Esophagus mucosa (tissue), 1 donor: ENCODE results near the gene USP21. TPM values are rescaled to one million over a fixed set of nuclear protein-coding genes. Genes with fewer than 3 reads are reported as not detected.

Experiments
- total RNA-seq: library from RNA; stranded (reverse); gene quantifications from one replicate; pipeline ENCODE4 v1.2.4, GENCODE V29; 2023
- donor health status: DM: yes; HTN: yes; CAD: no.

The USP21 gene
- total RNA-seq, 1 donor from 2014 or later: 15.6 TPM

Other genes with a start within 250 kb of the USP21 start
- 0.16 TPM for gene ITLN2, start 204.7 kb upstream of the USP21 start, total RNA-seq
- gene F11R, start 138.3 kb upstream of the USP21 start, total RNA-seq: 137 TPM
- 67.9 TPM for gene TSTD1, start 120.5 kb upstream of the USP21 start, total RNA-seq
- 25.2 TPM for gene USF1, start 113.5 kb upstream of the USP21 start, total RNA-seq
- gene ARHGAP30, start 89.6 kb upstream of the USP21 start, total RNA-seq: 6.0 TPM
- gene NECTIN4, start 69.9 kb upstream of the USP21 start, total RNA-seq: 115 TPM
- gene KLHDC9, start 61.1 kb upstream of the USP21 start, total RNA-seq: 4.5 TPM
- gene PFDN2, start 41.5 kb upstream of the USP21 start, total RNA-seq: 46.2 TPM
- gene NIT1, start 41.4 kb upstream of the USP21 start, total RNA-seq: 26.4 TPM
- 24.9 TPM for gene DEDD, start 26.8 kb upstream of the USP21 start, total RNA-seq
- 76.7 TPM for gene UFC1, start 5.5 kb upstream of the USP21 start, total RNA-seq
- 10.4 TPM for gene PPOX, start 6.9 kb downstream of the USP21 start, total RNA-seq
- gene B4GALT3, start 18.0 kb downstream of the USP21 start, total RNA-seq: 17.7 TPM
- gene ADAMTS4, start 39.6 kb downstream of the USP21 start, total RNA-seq: 1.3 TPM
- gene NDUFS2, start 42.9 kb downstream of the USP21 start, total RNA-seq: 56.4 TPM
- gene FCER1G, start 55.8 kb downstream of the USP21 start, total RNA-seq: 0.76 TPM
- gene APOA2, start 64.1 kb downstream of the USP21 start, total RNA-seq: not detected
- gene TOMM40L, start 66.6 kb downstream of the USP21 start, total RNA-seq: 11.4 TPM
- not detected for gene NR1I3, start 78.7 kb downstream of the USP21 start, total RNA-seq
- 29.3 TPM for gene PCP4L1, start 99.2 kb downstream of the USP21 start, total RNA-seq
- 1.4 TPM for gene MPZ, start 150.5 kb downstream of the USP21 start, total RNA-seq
- 185 TPM for gene SDHC, start 154.9 kb downstream of the USP21 start, total RNA-seq
- gene CFAP126, start 208.4 kb downstream of the USP21 start, total RNA-seq: not detected